ENCODE results near the gene C11orf16. TPM values are rescaled to one million over a fixed set of nuclear protein-coding genes. Genes with fewer than 3 reads are reported as not detected.

The C11orf16 gene
- total RNA-seq, 1 experiment from 2014 or later = not detected

DNA sequence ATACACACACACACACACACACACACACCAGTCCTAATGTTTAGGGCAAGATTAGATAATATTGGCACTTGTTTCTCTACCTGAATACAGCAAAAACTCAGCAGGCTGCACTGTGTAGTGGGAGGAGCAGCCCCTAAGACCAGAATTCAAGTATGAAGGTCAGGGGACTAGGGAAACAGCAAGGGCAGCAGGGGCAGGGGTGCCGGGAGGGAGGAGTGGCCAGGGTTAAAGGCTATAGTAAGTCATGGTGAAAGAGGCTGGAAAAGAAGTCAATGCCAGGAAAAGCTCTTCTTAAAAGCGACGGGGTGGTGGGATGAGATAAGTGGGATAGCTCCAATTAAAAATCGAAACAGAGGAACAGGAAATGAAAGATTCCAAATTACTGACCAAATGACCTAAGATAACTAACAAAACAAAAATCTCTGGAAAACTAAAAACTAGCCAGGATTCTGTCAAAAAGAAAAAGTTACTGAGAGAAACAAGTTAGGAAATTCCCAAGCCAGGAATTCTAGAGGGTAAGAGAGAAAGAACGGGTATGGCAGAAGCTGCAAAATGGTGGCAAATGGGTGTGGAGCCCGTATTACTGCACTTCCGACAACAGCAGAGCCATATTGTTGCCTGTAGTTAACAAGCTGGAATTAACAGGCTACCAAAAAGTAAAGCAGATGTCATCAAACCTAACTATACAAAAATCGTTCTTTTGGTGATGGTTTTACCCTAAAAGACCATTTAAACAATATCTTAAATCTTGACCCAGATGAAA lies 8.8 kb upstream of the C11orf16 start:
- no TSS peak for BruUV-seq (replicated peaks)
- H3K4me2 ChIP-seq (ENCODE audit: low read length) = no peak overlapping the region
- H3K9me3 ChIP-seq (ENCODE audit: control insufficient read depth in 1 of 2, insufficient read depth in 1 of 2, low read depth in 1 of 2, low read length in 2 of 2) = no peaks in the 10 kb centered on the region
- H3K36me3 ChIP-seq (ENCODE audit: control insufficient read depth in 1 of 2, insufficient read depth in 2 of 2, low read length in 2 of 2) = no peaks in the 10 kb centered on the region
- H3K79me2 ChIP-seq (ENCODE audit: insufficient read depth, low read length) = no peaks in the 10 kb centered on the region
- DNase-seq (ENCODE audit: low read depth, low spot score) (no peak), ATAC-seq (no peak)
- H2AFZ ChIP-seq (ENCODE audit: low read depth, low read length, poor library complexity, severe bottlenecking) = no peak overlapping the region
- no peaks in the 10 kb centered on the region for H3K4me1 ChIP-seq (ENCODE audit: control insufficient read depth in 1 of 2, insufficient read depth in 2 of 2, low read length in 2 of 2)
- ChIA-PET CTCF (interaction anchor here (1.3 kb wide), 1 partner anchor 18 kb away, joined by 5 read pairs; no protein-coding TSS in a partner anchor), RAD21 (ENCODE audit: low non-redundant PET in 1 of 2, low total read pairs in 2 of 2, uncharacterized antibody in 2 of 2, unreplicated experiment in 2 of 2) (no interaction called here), POLR2A (no interaction called here)
- H3K4me3 ChIP-seq (replicated peaks in 1 of 2; ENCODE audit: low read depth in 1 of 2, low read length in 2 of 2) = no peak overlapping the region
- intact Hi-C loops (cut with micrococcal nuclease) = no loop called here
- no peaks in the 10 kb centered on the region for H3K9me2 ChIP-seq (ENCODE audit: insufficient read depth)
- H3K27me3 ChIP-seq (ENCODE audit: insufficient read depth, low read length) = no peaks in the 10 kb centered on the region
- no peaks in the 10 kb centered on the region for H4K20me1 ChIP-seq (ENCODE audit: insufficient read depth)
- no peak overlapping the region for H3K27ac ChIP-seq (ENCODE audit: low read depth, low read length)
- H3K9ac ChIP-seq (ENCODE audit: low read length) = no peak overlapping the region
- TF ChIP-seq MAX (IDR thresholded peaks at IDR 0.05) (no peak), EZH2 (IDR thresholded peaks at IDR 0.05) (no peak), YY1 (IDR thresholded peaks at IDR 0.05; ENCODE audit: extremely low read depth, insufficient replicate concordance, low read depth, low read length) (no peak), SRF (IDR thresholded peaks at IDR 0.05; ENCODE audit: low read depth) (no peak), EGR1 (IDR thresholded peaks at IDR 0.05; ENCODE audit: low read depth) (no peak), ELF1 (IDR thresholded peaks at IDR 0.05; ENCODE audit: borderline replicate concordance, low read depth) (no peak), POLR2AphosphoS5 (IDR thresholded peaks at IDR 0.05; ENCODE audit: low read depth, low read length) (no peak), SIN3A (IDR thresholded peaks at IDR 0.05; ENCODE audit: low read depth) (no peak), EZH2phosphoT487 (IDR thresholded peaks at IDR 0.05; ENCODE audit: borderline replicate concordance) (no peak), ZNF274 (IDR thresholded peaks at IDR 0.05; ENCODE audit: low read depth, low read length) (no peak), CBX3 (IDR thresholded peaks at IDR 0.05; ENCODE audit: low read depth) (no peak), JUND (IDR thresholded peaks at IDR 0.05) (no peak), CEBPB (IDR thresholded peaks at IDR 0.05; ENCODE audit: low read depth) (no peak), RAD21 (IDR thresholded peaks at IDR 0.05; ENCODE audit: low read depth) (no peak), FOSL1 (IDR thresholded peaks at IDR 0.05; ENCODE audit: low read depth) (no peak)
- TF ChIP-seq, protein P1, sequence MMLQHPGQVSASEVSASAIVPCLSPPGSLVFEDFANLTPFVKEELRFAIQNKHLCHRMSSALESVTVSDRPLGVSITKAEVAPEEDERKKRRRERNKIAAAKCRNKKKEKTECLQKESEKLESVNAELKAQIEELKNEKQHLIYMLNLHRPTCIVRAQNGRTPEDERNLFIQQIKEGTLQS (IDR thresholded peaks at IDR 0.05) = no peak
